ENCODE data around the gene PSEN1.

GRCh38 chr14:73237786-73238423 is 101.6 kb downstream of the PSEN1 start:
- TF ChIP-seq POLR2A (IDR thresholded peaks at IDR 0.05; ENCODE audit: low read depth, low read length) (no peak), CTCF (IDR thresholded peaks at IDR 0.05; ENCODE audit: extremely low read depth in 1 of 2, insufficient read depth in 1 of 2, low read depth in 1 of 2, low read length in 2 of 2) (no peak), JUN (IDR thresholded peaks at IDR 0.05; ENCODE audit: borderline replicate concordance, insufficient read depth, insufficient read length, low read depth) (no peak), EZH2 (IDR thresholded peaks at IDR 0.05; ENCODE audit: borderline replicate concordance, low read depth, low read length, severe bottlenecking) (peak; percentile 48), POLR2AphosphoS5 (IDR thresholded peaks at IDR 0.05; ENCODE audit: insufficient read depth, low read depth, low read length) (no peak), MAX (IDR thresholded peaks at IDR 0.05; ENCODE audit: insufficient read depth, insufficient read length) (no peak), FOS (IDR thresholded peaks at IDR 0.05; ENCODE audit: borderline replicate concordance, insufficient read depth, low read length) (no peak)

All from endothelial cell of umbilical vein (primary cell).